GM23338 (cell line): Measurements from ENCODE around the gene FUT3. TPM values are rescaled to one million over a fixed set of nuclear protein-coding genes. Genes with fewer than 3 reads are reported as not detected.

Source experiments
- ATAC-seq: fragments of 200-7000 bp; cut with Tn5 transposase; 3 replicates; pipeline ENCODE4 v1.9.1; 2020
- DNase-seq: peaks from one replicate; pipeline ENCODE4 v3.0.0-alpha.2; 2015; ENCODE audit warnings: low spot score
- H2AFZ ChIP-seq: fragments of 200-600 bp; sonication (generic); 2 replicates; pipeline ENCODE4 v1.8.0; 2016; ENCODE audit warnings: antibody characterized with exemption, mild to moderate bottlenecking, moderate library complexity
- H3F3A ChIP-seq: fragments of 200-600 bp; sonication (generic); replicated peaks from 2 replicates; pipeline ENCODE4 v1.8.0; 2017; ENCODE audit warnings: antibody characterized with exemption, mixed run types, low read depth
- H3K27ac ChIP-seq: fragments of 200-600 bp; sonication (generic); 2 replicates; pipeline ENCODE4 v1.6.1; 2016; ENCODE audit warnings: low read depth
- H3K27me3 ChIP-seq: fragments of 200-600 bp; sonication (generic); 2 replicates; pipeline ENCODE4 v1.8.0; 2016; ENCODE audit warnings: mild to moderate bottlenecking, mixed run types, moderate library complexity; ENCODE audit not compliant: insufficient read depth
- H3K36me3 ChIP-seq: fragments of 200-600 bp; sonication (generic); 2 replicates; pipeline ENCODE4 v1.8.0; 2016; ENCODE audit warnings: mild to moderate bottlenecking; ENCODE audit not compliant: insufficient read depth
- H3K4me1 ChIP-seq: fragments of 200-600 bp; sonication (generic); 2 replicates; pipeline ENCODE4 v1.8.0; 2016; ENCODE audit warnings: mild to moderate bottlenecking, moderate library complexity; ENCODE audit not compliant: insufficient read depth
- H3K4me2 ChIP-seq: fragments of 200-600 bp; sonication (generic); 2 replicates; pipeline ENCODE4 v1.7.1; 2017; ENCODE audit warnings: mixed run types
- H3K4me3 ChIP-seq: fragments of 200-600 bp; sonication (generic); 2 replicates; pipeline ENCODE4 v1.6.1; 2016; ENCODE audit warnings: mixed run types
- H3K79me2 ChIP-seq: fragments of 200-600 bp; sonication (generic); replicated peaks from 2 replicates; pipeline ENCODE4 v1.8.0; 2017; ENCODE audit warnings: mild to moderate bottlenecking; ENCODE audit not compliant: insufficient read depth
- H3K9me2 ChIP-seq: fragments of 200-600 bp; sonication (generic); 2 replicates; pipeline ENCODE4 v1.8.0; 2017; ENCODE audit not compliant: insufficient read depth
- H4K20me1 ChIP-seq: fragments of 200-600 bp; sonication (generic); replicated peaks from 2 replicates; pipeline ENCODE4 v1.8.0; 2017; ENCODE audit warnings: mild to moderate bottlenecking; ENCODE audit not compliant: insufficient read depth
- H3K27ac Mint-ChIP-seq: 2 replicates; pipeline ENCODE4 v1.8.0; 2020; ENCODE audit warnings: inconsistent platforms, mild to moderate bottlenecking, moderate library complexity, mixed read lengths
- H3K27me3 Mint-ChIP-seq: 3 replicates; pipeline ENCODE4 v1.8.0; 2022; ENCODE audit warnings: low read depth, mild to moderate bottlenecking, moderate library complexity, mixed read lengths, inconsistent platforms; ENCODE audit not compliant: insufficient read depth, poor library complexity
- H3K36me3 Mint-ChIP-seq: 3 replicates; pipeline ENCODE4 v1.8.0; 2021; ENCODE audit warnings: low read depth, mild to moderate bottlenecking, inconsistent platforms, moderate library complexity, mixed read lengths
- H3K4me1 Mint-ChIP-seq: 3 replicates; pipeline ENCODE4 v1.8.0; 2020; ENCODE audit warnings: mild to moderate bottlenecking, inconsistent platforms, mixed read lengths
- H3K4me3 Mint-ChIP-seq: 3 replicates; pipeline ENCODE4 v1.8.0; 2021; ENCODE audit warnings: moderate library complexity, mild to moderate bottlenecking, inconsistent platforms, mixed read lengths
- H3K9me3 Mint-ChIP-seq: 3 replicates; pipeline ENCODE4 v1.8.0; 2020; ENCODE audit warnings: moderate library complexity, mild to moderate bottlenecking, inconsistent platforms, mixed read lengths
- CREB1 ChIP-seq: fragments of 250-450 bp; sonication (Bioruptor Pico); IDR thresholded peaks from 2 replicates; pipeline ENCODE4 v1.5.0; 2020; ENCODE audit warnings: low read depth, mild to moderate bottlenecking, moderate library complexity
- CTCF ChIP-seq, 2 experiments: fragments of 200-600 bp in 1 of 2; sonication (generic) in 1 of 2; conservative IDR thresholded peaks; 2 replicates each; pipeline versions ENCODE4 v1.5.1 to v1.6.1; 2016 to 2017; ENCODE audit warnings: antibody characterized with exemption in 2 of 2, low read depth in 2 of 2, mild to moderate bottlenecking in 2 of 2, moderate library complexity in 1 of 2
- ETS1 ChIP-seq: IDR thresholded peaks from 2 replicates; pipeline ENCODE4 v1.6.1; 2016; ENCODE audit warnings: antibody characterized with exemption
- EZH2 ChIP-seq: fragments of 200-600 bp; sonication (generic); IDR thresholded peaks from one replicate; pipeline ENCODE4 v1.8.0; 2017; ENCODE audit warnings: antibody characterized with exemption, mild to moderate bottlenecking, low read depth; ENCODE audit not compliant: unreplicated experiment
- EZH2phosphoT487 ChIP-seq: fragments of 200-600 bp; sonication (generic); IDR thresholded peaks from one replicate; pipeline ENCODE4 v1.8.1; 2018; ENCODE audit warnings: antibody characterized with exemption; ENCODE audit not compliant: unreplicated experiment
- JUNB ChIP-seq: IDR thresholded peaks from one replicate; pipeline ENCODE4 v1.6.1; 2016; ENCODE audit warnings: antibody characterized with exemption; ENCODE audit not compliant: unreplicated experiment
- POLR2AphosphoS5 ChIP-seq: IDR thresholded peaks from 2 replicates; pipeline ENCODE4 v1.6.1; 2016; ENCODE audit warnings: antibody characterized with exemption, low read depth
- REST ChIP-seq: IDR thresholded peaks from one replicate; pipeline ENCODE4 v1.6.1; 2018; ENCODE audit warnings: antibody characterized with exemption; ENCODE audit not compliant: unreplicated experiment
- STAT1 ChIP-seq: IDR thresholded peaks from one replicate; pipeline ENCODE4 v1.6.1; 2016; ENCODE audit warnings: antibody characterized with exemption; ENCODE audit not compliant: unreplicated experiment
- ZNF114 ChIP-seq: fragments of 250-450 bp; sonication (Bioruptor Pico); IDR thresholded peaks from 2 replicates; pipeline ENCODE4 v1.5.0; 2020; ENCODE audit warnings: mild to moderate bottlenecking, moderate library complexity
- ZNF331 ChIP-seq: fragments of 250-450 bp; sonication (Bioruptor Pico); IDR thresholded peaks from 2 replicates; pipeline ENCODE4 v1.5.0; 2020; ENCODE audit warnings: low read depth, mild to moderate bottlenecking, moderate library complexity
- ZNF462 ChIP-seq: fragments of 250-450 bp; sonication (Bioruptor Pico); IDR thresholded peaks from 2 replicates; pipeline ENCODE4 v1.5.0; 2020; ENCODE audit warnings: mild to moderate bottlenecking, moderate library complexity
- polyA plus RNA-seq: library from polyadenylated mRNA; unstranded; fragments of >200 nt; fragmentation: Nextera tagmentation; extraction: Ambion mirVana; gene quantifications from 2 replicates; pipeline ENCODE4 v1.2.1, GENCODE V29; 2016
- total RNA-seq: library from RNA; depleted of rRNA; stranded (reverse); fragments of >200 nt; shearing (Covaris generic); gene quantifications from 2 replicates; pipeline ENCODE4 v1.2.3, GENCODE V29; 2014

Gene FUT3
- total and polyA plus RNA-seq, 2 experiments from 2014 or later = 0.45 TPM; not detected in 1

GRCh38 chr19:5896365-5897076, 45.3 kb upstream of the FUT3 start:
- H3K4me3 Mint-ChIP-seq = no peak overlapping the region
- H3K36me3 ChIP-seq = no peaks in the 10 kb centered on the region
- peaks cover 23% of the 10 kb centered on the region for H3K79me2 ChIP-seq
- DNase-seq = no peak
- H4K20me1 ChIP-seq = peaks cover 31% of the 10 kb centered on the region
- no peak for TF ChIP-seq CTCF (conservative IDR thresholded peaks at IDR 0.05; ENCODE audit: low read depth in 2 of 2)
- no peak for TF ChIP-seq EZH2phosphoT487
- no peak for TF ChIP-seq ZNF331
- TF ChIP-seq REST = no peak
- no peak for TF ChIP-seq POLR2AphosphoS5
- TF ChIP-seq STAT1 = no peak
- TF ChIP-seq JUNB = no peak
- no peak for TF ChIP-seq ZNF114 (CRISPR knock-in tag)
- TF ChIP-seq ETS1 = no peak
- TF ChIP-seq CREB1 (CRISPR knock-in tag) = no peak
- no peak for TF ChIP-seq ZNF462 (CRISPR knock-in tag)
- no peak for TF ChIP-seq EZH2
- no peak overlapping the region for H2AFZ ChIP-seq
- no peaks in the 10 kb centered on the region for H3F3A ChIP-seq
- no peak overlapping the region for H3K27ac ChIP-seq
- H3K4me1 Mint-ChIP-seq = no peaks in the 10 kb centered on the region; the same call in 2 of the 3 replicates
- ATAC-seq = no peak
- no peak overlapping the region for H3K4me3 ChIP-seq
- H3K4me2 ChIP-seq = no peak overlapping the region
- H3K27me3 Mint-ChIP-seq = peaks cover 7% of the 10 kb centered on the region
- H3K4me1 ChIP-seq = no peaks in the 10 kb centered on the region
- no peak overlapping the region for H3K27ac Mint-ChIP-seq
- no peaks in the 10 kb centered on the region for H3K27me3 ChIP-seq
- H3K36me3 Mint-ChIP-seq = peaks cover 20% of the 10 kb centered on the region
- no peaks in the 10 kb centered on the region for H3K9me3 Mint-ChIP-seq
- H3K9me2 ChIP-seq = no peaks in the 10 kb centered on the region
